HG02885 (cell line): ENCODE results near the gene ZDHHC7.

Experiments
- ATAC-seq: cut with Tn5 transposase; IDR thresholded peaks from one replicate; pipeline ENCODE4 v1.9.1; 2021; ENCODE audit warnings: mild to moderate bottlenecking; ENCODE audit not compliant: unreplicated experiment, poor library complexity

Gene ZDHHC7

GRCh38 chr16:84973776-84974523, 37.4 kb downstream of the ZDHHC7 start:
- no peak for ATAC-seq

DNA sequence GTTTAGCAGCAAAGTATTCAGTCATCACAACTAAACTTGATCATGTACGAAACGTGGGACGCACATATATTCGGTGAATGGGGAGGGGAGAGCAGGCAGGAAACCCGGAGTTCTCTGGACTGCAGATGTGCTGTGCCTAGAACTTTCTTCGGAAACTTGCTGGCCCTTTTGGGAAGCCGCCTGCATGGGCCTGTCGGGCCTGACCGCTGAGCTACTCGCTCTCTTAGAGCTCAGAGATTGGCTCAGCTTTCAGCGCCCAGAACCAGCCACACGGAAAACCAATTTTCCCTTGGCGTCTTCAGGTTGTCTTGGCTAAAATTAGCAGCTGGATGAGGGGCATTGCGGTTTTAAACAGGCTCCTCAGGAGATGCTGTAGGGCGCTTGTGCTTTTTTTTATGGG, 38.1 kb downstream of the ZDHHC7 start:
- ATAC-seq, result no peak

- peak; percentile 61 for ATAC-seq
Measured at GRCh38 chr16:84970447-84971127, 40.7 kb downstream of the ZDHHC7 start.

DNA sequence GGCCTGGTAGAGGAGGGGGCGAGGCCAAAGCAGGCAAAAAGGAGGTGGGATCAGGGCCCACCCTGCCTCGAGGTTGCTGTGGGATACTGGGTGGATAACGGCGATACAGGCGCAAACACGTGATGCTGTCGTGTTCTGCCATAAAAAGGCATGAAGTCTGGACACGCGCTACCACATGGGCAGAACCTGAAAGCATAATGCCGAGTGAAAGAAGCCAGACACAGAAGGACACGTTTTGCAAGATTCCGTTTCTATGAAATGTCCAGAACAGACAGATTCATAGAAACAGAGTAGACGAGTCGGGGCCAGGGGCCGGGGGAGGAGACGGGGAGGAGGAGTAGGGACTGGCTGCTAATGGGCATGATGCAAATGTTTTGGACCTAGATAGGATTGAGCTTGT, 43.5 kb downstream of the ZDHHC7 start:
- ATAC-seq, result no peak

GRCh38 chr16:84965428-84966415, 45.6 kb downstream of the ZDHHC7 start:
- ATAC-seq, result no peak

- no peak for ATAC-seq
Measured at GRCh38 chr16:84964386-84965128, 46.8 kb downstream of the ZDHHC7 start.

- ATAC-seq, result no peak
Measured at GRCh38 chr16:84963066-84963465, 48.3 kb downstream of the ZDHHC7 start.

GRCh38 chr16:84960942-84961341, 50.4 kb downstream of the ZDHHC7 start:
- ATAC-seq, result no peak

- ATAC-seq, result no peak
Measured at GRCh38 chr16:84959784-84960417, 51.4 kb downstream of the ZDHHC7 start.

GRCh38 chr16:84959045-84959576, 52.2 kb downstream of the ZDHHC7 start:
- ATAC-seq, result no peak

DNA sequence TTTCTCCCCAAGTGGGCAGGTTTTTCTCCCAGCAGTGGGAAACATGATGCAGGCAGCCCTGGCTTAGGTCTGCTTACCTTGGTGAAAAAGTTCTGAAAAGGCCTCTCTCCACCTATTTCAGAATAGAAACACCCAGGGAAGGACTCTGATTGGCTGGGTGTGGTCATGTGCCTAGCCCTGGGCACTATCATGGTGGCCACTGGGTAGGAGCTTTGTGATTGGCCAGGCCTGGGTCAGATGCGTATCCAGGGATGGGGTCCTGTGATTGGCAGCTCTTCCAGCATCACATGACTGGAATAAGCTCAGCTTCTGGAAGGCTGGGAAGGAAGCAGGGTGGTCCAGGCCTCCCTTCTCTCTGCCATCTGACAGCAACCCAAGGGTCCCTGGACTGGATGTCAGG, 53.5 kb downstream of the ZDHHC7 start:
- no peak for ATAC-seq

- no peak for ATAC-seq
Measured at GRCh38 chr16:84957192-84957591, 54.1 kb downstream of the ZDHHC7 start.

- no peak for ATAC-seq
Measured at GRCh38 chr16:84955427-84955826, 55.9 kb downstream of the ZDHHC7 start.

GRCh38 chr16:84953190-84953746, 58.1 kb downstream of the ZDHHC7 start:
- ATAC-seq, result no peak

- ATAC-seq, result no peak
Measured at GRCh38 chr16:84952335-84953189, 58.8 kb downstream of the ZDHHC7 start.

DNA sequence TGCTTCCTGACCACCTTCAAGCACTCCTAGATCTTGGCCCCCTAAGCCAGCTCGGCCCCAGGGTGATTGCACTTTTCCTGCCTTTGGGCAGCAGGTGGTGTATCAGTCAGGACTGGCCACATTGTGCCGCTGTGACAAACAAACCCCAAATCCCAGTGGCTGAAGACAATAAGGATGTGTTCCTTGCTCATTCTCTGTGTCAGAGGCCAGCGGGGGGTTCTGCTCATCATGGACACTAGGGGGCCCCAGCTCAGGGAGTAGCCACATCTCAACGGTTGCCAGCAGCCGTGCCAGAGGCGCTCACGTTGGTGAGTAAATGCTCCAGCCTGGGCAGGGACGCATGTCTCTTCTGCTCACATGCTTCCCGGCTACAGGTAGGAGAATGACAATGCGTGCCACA, 60.4 kb downstream of the ZDHHC7 start:
- no peak for ATAC-seq

- ATAC-seq, result no peak
Measured at GRCh38 chr16:84949772-84950436, 61.4 kb downstream of the ZDHHC7 start.
